Adipose tissue (tissue), 3 donors: ENCODE results near the gene SIPA1L3. TPM values are rescaled to one million over a fixed set of nuclear protein-coding genes. Genes with fewer than 3 reads are reported as not detected.

ENCODE experiments used
- H3K27ac ChIP-seq: one replicate; pipeline ENCODE4 v1.5.1; 2013; ENCODE audit warnings: low read depth, low read length
- WGBS, 3 donors: extraction: QIAGEN DNeasy Blood & Tissue Kit; methylation state at CpG; one replicate each; pipeline ENCODE4 v1.1.7; 2013; 5-methylcytosine and 5-hydroxymethylcytosine counted together
- polyA plus RNA-seq, 3 donors: library from polyadenylated mRNA; stranded (reverse); fragments of 200-250 nt; gene quantifications; one replicate each; pipeline ENCODE4 v1.2.3, GENCODE V29; 2013
- donor health status: healthy with polysubstance abuse.
- donor health status: Bipolar disorder and iron deficiency.
- donor health status: healthy.

The SIPA1L3 gene
- polyA plus RNA-seq, 3 donors: 2.5 to 7.1 (median 3.3) TPM

- WGBS, 3 donors: 80 to 88% (median 85%) methylated on average over 12 of the region's 12 CpGs
Measured at GRCh38 chr19:38170334-38170733, 263.3 kb downstream of the SIPA1L3 start.

GRCh38 chr19:38172001-38172400 is 265.0 kb downstream of the SIPA1L3 start:
- no peak overlapping the region for H3K27ac ChIP-seq
- WGBS, 3 donors: 88 to 92% (median 90%) methylated on average over 8 of the region's 8 CpGs

More at GRCh38 chr19:38170334-38170733, 263.3 kb downstream of the SIPA1L3 start:
- H3K27ac ChIP-seq: no peak overlapping the region

GRCh38 chr19:38173291-38174041 is 266.5 kb downstream of the SIPA1L3 start:
- H3K27ac ChIP-seq: no peak overlapping the region
- 69 to 74% (median 72%) methylated on average over 22 of the region's 22 CpGs for WGBS, 3 donors

- 85 to 90% (median 88%) methylated on average over 6 of the region's 6 CpGs for WGBS, 3 donors
Measured at GRCh38 chr19:38175422-38175821, 268.4 kb downstream of the SIPA1L3 start.

GRCh38 chr19:38180071-38180470 is 273.1 kb downstream of the SIPA1L3 start:
- no peak overlapping the region for H3K27ac ChIP-seq
- 97 to 99% (median 98%) methylated on average over 3 of the region's 3 CpGs for WGBS, 3 donors

More at GRCh38 chr19:38175422-38175821, 268.4 kb downstream of the SIPA1L3 start:
- no peak overlapping the region for H3K27ac ChIP-seq

GRCh38 chr19:38182536-38183210 is 275.7 kb downstream of the SIPA1L3 start:
- no peak overlapping the region for H3K27ac ChIP-seq
- 90 to 92% (median 91%) methylated on average over 21 of the region's 21 CpGs for WGBS, 3 donors

- H3K27ac ChIP-seq: no peak overlapping the region
- 58 to 71% (median 59%) methylated on average over 29 to 30 of the region's 30 CpGs for WGBS, 3 donors
Measured at GRCh38 chr19:38183251-38183897, 276.4 kb downstream of the SIPA1L3 start.

- 82 to 93% (median 84%) methylated on average over 9 of the region's 9 CpGs for WGBS, 3 donors
- H3K27ac ChIP-seq: no peak overlapping the region
Measured at GRCh38 chr19:38184815-38185214, 277.8 kb downstream of the SIPA1L3 start.

- H3K27ac ChIP-seq: no peak overlapping the region
- 82 to 94% (median 84%) methylated on average over 10 of the region's 10 CpGs for WGBS, 3 donors
Measured at GRCh38 chr19:38185562-38185961, 278.6 kb downstream of the SIPA1L3 start.

GRCh38 chr19:38190061-38190460 is 283.1 kb downstream of the SIPA1L3 start:
- WGBS, 3 donors: 68 to 78% (median 71%) methylated on average over 6 of the region's 6 CpGs
- no peak overlapping the region for H3K27ac ChIP-seq

GRCh38 chr19:38190793-38191192 is 283.8 kb downstream of the SIPA1L3 start:
- WGBS, 3 donors: 84 to 93% (median 90%) methylated on average over 6 of the region's 6 CpGs
- no peak overlapping the region for H3K27ac ChIP-seq

GRCh38 chr19:38191747-38192146 is 284.7 kb downstream of the SIPA1L3 start:
- H3K27ac ChIP-seq: no peak overlapping the region
- 93 to 94% (median 94%) methylated on average over 13 of the region's 13 CpGs for WGBS, 3 donors

GRCh38 chr19:38193445-38193844 is 286.4 kb downstream of the SIPA1L3 start:
- no peak overlapping the region for H3K27ac ChIP-seq
- 80 to 90% (median 87%) methylated on average over 22 to 29 of the region's 29 CpGs for WGBS, 3 donors

- no peak overlapping the region for H3K27ac ChIP-seq
- WGBS, 3 donors: 86 to 95% (median 95%) methylated on average over 13 of the region's 13 CpGs
Measured at GRCh38 chr19:38194061-38194701, 287.2 kb downstream of the SIPA1L3 start.

- 80 to 99% (median 87%) methylated on average over 10 of the region's 10 CpGs for WGBS, 3 donors
Measured at GRCh38 chr19:38195237-38195636, 288.2 kb downstream of the SIPA1L3 start.

GRCh38 chr19:38196245-38196837 is 289.3 kb downstream of the SIPA1L3 start:
- no peak overlapping the region for H3K27ac ChIP-seq
- 94 to 97% (median 95%) methylated on average over 13 of the region's 13 CpGs for WGBS, 3 donors

More at GRCh38 chr19:38195237-38195636, 288.2 kb downstream of the SIPA1L3 start:
- H3K27ac ChIP-seq: no peak overlapping the region

GRCh38 chr19:38196948-38197656 is 290.1 kb downstream of the SIPA1L3 start:
- no peak overlapping the region for H3K27ac ChIP-seq
- WGBS, 3 donors: 93 to 96% (median 94%) methylated on average over 23 of the region's 23 CpGs
